Stomach smooth muscle (tissue), 2 donors: ENCODE measurements around the gene DPPA2.

Experiments
- H3K27ac ChIP-seq: one replicate; pipeline ENCODE4 v1.7.0; 2013; ENCODE audit warnings: mild to moderate bottlenecking, low read length, inconsistent platforms
- H3K27me3 ChIP-seq, 2 donors: one replicate each; pipeline ENCODE4 v1.7.0; 2013; ENCODE audit warnings: low read length in 2 of 2; ENCODE audit not compliant: insufficient read depth in 2 of 2, control insufficient read depth in 1 of 2
- H3K36me3 ChIP-seq, 2 donors: one replicate each; pipeline ENCODE4 v1.7.0; 2013; ENCODE audit warnings: low read length in 2 of 2; ENCODE audit not compliant: control insufficient read depth in 2 of 2, insufficient read depth in 2 of 2
- H3K4me1 ChIP-seq: one replicate; pipeline ENCODE4 v1.7.0; 2013; ENCODE audit warnings: low read length; ENCODE audit not compliant: control insufficient read depth, insufficient read depth
- H3K4me3 ChIP-seq, 2 donors: one replicate each; pipeline ENCODE4 v1.7.0; 2013; ENCODE audit warnings: low read length in 2 of 2
- H3K9ac ChIP-seq, 2 donors: one replicate each; pipeline ENCODE4 v1.7.0; 2013; ENCODE audit warnings: low read length in 2 of 2, mild to moderate bottlenecking in 1 of 2
- H3K9me3 ChIP-seq, 2 donors: one replicate each; pipeline ENCODE4 v1.7.0; 2013; ENCODE audit warnings: low read length in 2 of 2; ENCODE audit not compliant: control insufficient read depth in 2 of 2
- donor health status: healthy.
- donor health status: Pancreatic carcinoma.

DPPA2 gene

GRCh38 chr3:109257269-109257668, 59.0 kb downstream of the DPPA2 start:
- Histone ChIP-seq H3K27ac (no peak overlapping the region), H3K27me3 (no peaks in the 10 kb centered on the region), H3K4me3 (no peak overlapping the region), H3K9ac (no peak overlapping the region), H3K4me1 (no peaks in the 10 kb centered on the region), H3K9me3 (no peaks in the 10 kb centered on the region), H3K36me3 (no peaks in the 10 kb centered on the region)

- no peak overlapping the region for H3K9ac ChIP-seq
- no peaks in the 10 kb centered on the region for H3K9me3 ChIP-seq
- H3K27ac ChIP-seq, result no peak overlapping the region
- no peaks in the 10 kb centered on the region for H3K27me3 ChIP-seq
- no peaks in the 10 kb centered on the region for H3K36me3 ChIP-seq
- H3K4me3 ChIP-seq, result no peak overlapping the region
- no peaks in the 10 kb centered on the region for H3K4me1 ChIP-seq
These were observed 61.5 kb downstream of the DPPA2 start for GRCh38 chr3:109254770-109255169.

GRCh38 chr3:109252641-109253040, 63.7 kb downstream of the DPPA2 start:
- Histone ChIP-seq H3K9ac (no peak overlapping the region), H3K27me3 (no peaks in the 10 kb centered on the region), H3K4me1 (no peaks in the 10 kb centered on the region), H3K4me3 (no peak overlapping the region), H3K36me3 (no peaks in the 10 kb centered on the region), H3K9me3 (no peaks in the 10 kb centered on the region), H3K27ac (no peak overlapping the region)
